DOHH2 (cell line): Measurements from ENCODE around the gene DAZAP2.

ENCODE experiments used
- H3F3A ChIP-seq: fragments of 200-600 bp; sonication (generic), shearing (Covaris generic); 2 replicates; pipeline ENCODE4 v1.6.0; 2016; ENCODE audit warnings: antibody characterized with exemption, mild to moderate bottlenecking; ENCODE audit not compliant: control insufficient read depth, insufficient read depth
- H3K27ac ChIP-seq: fragments of 200-600 bp; sonication (generic); 2 replicates; pipeline ENCODE4 v1.5.1; 2014; ENCODE audit warnings: low read depth, mild to moderate bottlenecking, low read length, moderate library complexity
- H3K27me3 ChIP-seq: fragments of 200-600 bp; sonication (generic); 2 replicates; pipeline ENCODE4 v1.6.1; 2014; ENCODE audit warnings: mild to moderate bottlenecking, low read length, mixed read lengths; ENCODE audit not compliant: control insufficient read depth
- H3K36me3 ChIP-seq: fragments of 200-600 bp; sonication (generic); 2 replicates; pipeline ENCODE4 v1.6.1; 2014; ENCODE audit warnings: mild to moderate bottlenecking, low read length, moderate library complexity, mixed read lengths; ENCODE audit not compliant: control insufficient read depth
- H3K4me1 ChIP-seq: fragments of 200-600 bp; sonication (generic); 2 replicates; pipeline ENCODE4 v1.6.1; 2014; ENCODE audit warnings: mild to moderate bottlenecking, low read length, mixed read lengths; ENCODE audit not compliant: control insufficient read depth
- H3K4me2 ChIP-seq: fragments of 200-600 bp; sonication (generic); 2 replicates; pipeline ENCODE4 v1.6.0; 2014; ENCODE audit warnings: mild to moderate bottlenecking, low read length, moderate library complexity
- H3K4me3 ChIP-seq: fragments of 200-600 bp; sonication (generic); 2 replicates; pipeline ENCODE4 v1.5.1; 2014; ENCODE audit warnings: mild to moderate bottlenecking, low read length, mixed read lengths
- H3K79me2 ChIP-seq: fragments of 200-600 bp; sonication (generic); 2 replicates; pipeline ENCODE4 v1.6.1; 2014; ENCODE audit warnings: mild to moderate bottlenecking, low read length, mixed read lengths; ENCODE audit not compliant: control insufficient read depth
- H3K9me2 ChIP-seq: fragments of 200-600 bp; sonication (generic); replicated peaks from 2 replicates; pipeline ENCODE4 v1.6.1; 2014; ENCODE audit warnings: mild to moderate bottlenecking, low read length, mixed read lengths; ENCODE audit not compliant: control insufficient read depth
- H3K9me3 ChIP-seq: fragments of 200-600 bp; sonication (generic); 2 replicates; pipeline ENCODE4 v1.6.1; 2014; ENCODE audit warnings: antibody characterized with exemption, low read length, mixed read lengths; ENCODE audit not compliant: control insufficient read depth, insufficient read depth
- H4K20me1 ChIP-seq: fragments of 200-600 bp; sonication (generic); 2 replicates; pipeline ENCODE4 v1.6.0; 2014; ENCODE audit warnings: low read depth, mild to moderate bottlenecking, antibody characterized with exemption, low read length, moderate library complexity; ENCODE audit not compliant: control insufficient read depth, insufficient read depth
- CTCF ChIP-seq: fragments of 200-600 bp; sonication (generic); IDR thresholded peaks from one replicate; pipeline ENCODE4 v1.5.1; 2014; ENCODE audit warnings: antibody characterized with exemption, mild to moderate bottlenecking, low read depth, low read length; ENCODE audit not compliant: poor library complexity, severe bottlenecking
- EZH2phosphoT487 ChIP-seq: fragments of 200-600 bp; sonication (generic); IDR thresholded peaks from 2 replicates; pipeline ENCODE4 v1.6.1; 2017; ENCODE audit warnings: borderline replicate concordance, mild to moderate bottlenecking, antibody characterized with exemption, low read length, moderate library complexity, mixed read lengths

The DAZAP2 gene

GRCh38 chr12:51205350-51205749 is 33.3 kb upstream of the DAZAP2 start:
- TF ChIP-seq CTCF: no peak
- TF ChIP-seq EZH2phosphoT487: no peak
- Histone ChIP-seq H3K9me2 (no peaks in the 10 kb centered on the region), H3F3A (no peaks in the 10 kb centered on the region), H3K27ac (no peak overlapping the region), H3K27me3 (no peaks in the 10 kb centered on the region), H3K79me2 (no peaks in the 10 kb centered on the region), H4K20me1 (no peaks in the 10 kb centered on the region), H3K4me2 (no peak overlapping the region), H3K4me1 (no peaks in the 10 kb centered on the region), H3K9me3 (no peaks in the 10 kb centered on the region), H3K4me3 (no peak overlapping the region), H3K36me3 (no peaks in the 10 kb centered on the region)

GRCh38 chr12:51208016-51208660 is 30.5 kb upstream of the DAZAP2 start:
- TF ChIP-seq CTCF (no peak), EZH2phosphoT487 (no peak)
- H3K9me2 ChIP-seq: no peaks in the 10 kb centered on the region

GRCh38 chr12:51209259-51209658 is 29.4 kb upstream of the DAZAP2 start:
- no peaks in the 10 kb centered on the region for H3K4me1 ChIP-seq
- H3K4me2 ChIP-seq: no peak overlapping the region
- no peaks in the 10 kb centered on the region for H3K9me3 ChIP-seq
- no peak overlapping the region for H3K27ac ChIP-seq
- H3K27me3 ChIP-seq: no peaks in the 10 kb centered on the region
- TF ChIP-seq EZH2phosphoT487 (no peak), CTCF (no peak)
- no peaks in the 10 kb centered on the region for H3F3A ChIP-seq
- H3K36me3 ChIP-seq: no peaks in the 10 kb centered on the region
- H3K79me2 ChIP-seq: no peaks in the 10 kb centered on the region
- H3K9me2 ChIP-seq: no peaks in the 10 kb centered on the region
- H4K20me1 ChIP-seq: no peaks in the 10 kb centered on the region
- no peak overlapping the region for H3K4me3 ChIP-seq

More at GRCh38 chr12:51208016-51208660, 30.5 kb upstream of the DAZAP2 start:
- Histone ChIP-seq H3K27me3 (no peaks in the 10 kb centered on the region), H3K36me3 (no peaks in the 10 kb centered on the region), H3K9me3 (no peaks in the 10 kb centered on the region), H3K4me1 (no peaks in the 10 kb centered on the region), H3K4me2 (no peak overlapping the region), H3F3A (no peaks in the 10 kb centered on the region), H4K20me1 (no peaks in the 10 kb centered on the region), H3K27ac (no peak overlapping the region), H3K4me3 (no peak overlapping the region), H3K79me2 (no peaks in the 10 kb centered on the region)
